WI38 (cell line): ENCODE measurements around the gene OR11A1.

ENCODE experiments used
- H3K4me3 ChIP-seq: 2 replicates; pipeline ENCODE4 v1.5.1; 2011; ENCODE audit warnings: low read depth, mild to moderate bottlenecking, control low read depth, low read length
- CTCF ChIP-seq: IDR thresholded peaks from 2 replicates; pipeline ENCODE4 v1.5.1; 2012; ENCODE audit warnings: low read depth, mild to moderate bottlenecking, control low read depth, low read length

OR11A1 gene

DNA sequence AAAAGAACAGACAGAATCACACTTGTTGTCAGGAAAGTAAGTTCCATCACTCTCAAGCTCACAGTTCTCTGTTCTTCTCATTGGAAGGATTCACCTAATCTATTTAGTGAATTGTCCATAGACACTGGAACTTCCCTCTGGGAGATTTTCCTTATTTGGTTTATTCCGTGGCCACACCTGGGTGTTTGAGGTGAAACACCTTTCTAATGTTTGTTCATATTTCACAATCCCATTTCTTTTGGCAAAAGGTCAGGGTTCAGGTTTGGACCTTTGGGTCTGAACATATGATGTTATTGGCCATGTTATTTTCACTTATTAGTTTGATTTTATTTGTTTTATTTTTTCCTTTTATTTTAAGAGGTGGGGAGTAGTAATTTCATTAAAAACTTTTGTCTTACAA lies 26.9 kb upstream of the OR11A1 start:
- H3K4me3 ChIP-seq: no peak overlapping the region
- no peak for TF ChIP-seq CTCF

- no peak for TF ChIP-seq CTCF
Observed at GRCh38 chr6:29483186-29483585, 26.3 kb upstream of the OR11A1 start.

DNA sequence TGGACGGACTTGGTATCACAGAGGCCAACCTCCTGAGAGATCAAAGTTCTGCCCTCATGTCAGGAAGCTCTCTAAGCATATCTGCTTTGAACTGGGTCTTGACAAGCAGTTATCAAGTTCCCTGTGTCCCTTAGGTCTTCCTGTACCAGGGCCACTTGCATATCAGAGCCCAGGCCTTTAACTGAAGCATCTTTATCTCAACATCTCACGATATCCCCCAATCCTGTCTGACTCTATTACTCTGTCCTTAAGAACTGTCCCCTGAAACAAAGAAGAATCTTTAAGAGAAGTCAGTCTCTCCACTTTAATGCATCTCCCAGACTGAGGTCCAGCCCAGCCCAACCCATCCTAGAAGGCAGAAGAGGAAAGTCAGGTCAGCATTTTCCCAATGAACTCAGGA lies 22.7 kb upstream of the OR11A1 start:
- no peak for TF ChIP-seq CTCF
- H3K4me3 ChIP-seq: no peak overlapping the region

More at GRCh38 chr6:29483186-29483585, 26.3 kb upstream of the OR11A1 start:
- no peak overlapping the region for H3K4me3 ChIP-seq

- H3K4me3 ChIP-seq: no peak overlapping the region
- no peak for TF ChIP-seq CTCF
Observed at GRCh38 chr6:29478740-29479139, 21.9 kb upstream of the OR11A1 start.

DNA sequence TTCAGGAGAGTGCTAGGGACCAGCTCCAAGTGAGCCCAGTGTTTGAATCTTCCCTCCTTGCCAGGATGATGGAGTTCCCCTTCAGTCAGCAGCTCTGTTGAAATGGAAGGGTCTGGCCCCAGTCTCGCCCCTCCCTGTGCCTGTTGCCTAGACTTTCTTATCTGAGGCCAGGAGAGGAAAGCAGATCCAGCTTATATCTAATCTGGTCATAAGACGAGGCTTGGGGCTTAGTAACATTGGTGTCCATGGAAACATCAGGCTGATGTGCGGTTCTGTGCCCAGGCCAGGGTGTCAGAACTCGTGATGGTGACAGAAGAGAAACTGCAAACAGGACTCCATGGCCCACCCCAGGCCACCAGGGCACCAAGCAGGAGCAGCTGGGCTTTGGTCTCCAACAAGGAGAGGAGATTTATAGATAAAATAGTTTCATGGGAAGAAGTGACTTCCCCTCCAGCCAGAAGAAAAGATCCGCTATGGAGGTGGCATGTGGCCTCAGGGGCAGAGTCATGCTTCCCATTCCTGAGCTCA lies 21.1 kb upstream of the OR11A1 start:
- H3K4me3 ChIP-seq: no peak overlapping the region
- no peak for TF ChIP-seq CTCF

- H3K4me3 ChIP-seq: no peak overlapping the region
- TF ChIP-seq CTCF: no peak
Observed at GRCh38 chr6:29474996-29475395, 18.1 kb upstream of the OR11A1 start.

- H3K4me3 ChIP-seq: no peak overlapping the region
- TF ChIP-seq CTCF: no peak
Observed at GRCh38 chr6:29466241-29466640, 9.4 kb upstream of the OR11A1 start.
